Inferior parietal cortex (tissue), 1 donor: ENCODE results near the gene ANKS1B.
"Not testable (repeated sequence)": the region's sequence is repeated elsewhere in the genome, so short reads cannot be mapped to it uniquely, and the experiment has no call there.

ENCODE experiments used
- DNase-seq: peaks from one replicate; pipeline ENCODE4 v3.0.0-alpha.2; 2016; ENCODE audit errors: extremely low spot score

The ANKS1B gene

GRCh38 chr12:99765469-99766114, 219.1 kb downstream of the ANKS1B start:
- DNase-seq: no peak

- DNase-seq: no peak
Measured at GRCh38 chr12:99759444-99759843, 225.3 kb downstream of the ANKS1B start.

- no peak for DNase-seq
Measured at GRCh38 chr12:99758997-99759396, 225.7 kb downstream of the ANKS1B start.

GRCh38 chr12:99752740-99753139, 232.0 kb downstream of the ANKS1B start:
- DNase-seq: no peak

- DNase-seq: no peak
Measured at GRCh38 chr12:99746538-99746937, 238.2 kb downstream of the ANKS1B start.

GRCh38 chr12:99745895-99746294, 238.8 kb downstream of the ANKS1B start:
- DNase-seq: no peak

GRCh38 chr12:99745121-99745520, 239.6 kb downstream of the ANKS1B start:
- DNase-seq: no peak

- no peak for DNase-seq
Measured at GRCh38 chr12:99736760-99737269, 247.9 kb downstream of the ANKS1B start.

- DNase-seq: no peak
Measured at GRCh38 chr12:99732131-99732530, 252.6 kb downstream of the ANKS1B start.

GRCh38 chr12:99722690-99723486, 261.8 kb downstream of the ANKS1B start:
- no peak for DNase-seq

- no peak for DNase-seq
Measured at GRCh38 chr12:99721715-99722275, 262.9 kb downstream of the ANKS1B start.

- DNase-seq: not testable (repeated sequence)
Measured at GRCh38 chr12:99720083-99720465, 264.7 kb downstream of the ANKS1B start.

GRCh38 chr12:99719411-99720082, 265.2 kb downstream of the ANKS1B start:
- DNase-seq: not testable (repeated sequence)

- not testable (repeated sequence) for DNase-seq
Measured at GRCh38 chr12:99715841-99716510, 268.8 kb downstream of the ANKS1B start.

- DNase-seq: not testable (repeated sequence)
Measured at GRCh38 chr12:99714921-99715320, 269.8 kb downstream of the ANKS1B start.

- no peak for DNase-seq
Measured at GRCh38 chr12:99713946-99714520, 270.7 kb downstream of the ANKS1B start.

- DNase-seq: no peak
Measured at GRCh38 chr12:99712281-99712680, 272.5 kb downstream of the ANKS1B start.

GRCh38 chr12:99711246-99711645, 273.5 kb downstream of the ANKS1B start:
- no peak for DNase-seq

- no peak for DNase-seq
Measured at GRCh38 chr12:99709619-99710018, 275.1 kb downstream of the ANKS1B start.

GRCh38 chr12:99709116-99709515, 275.6 kb downstream of the ANKS1B start:
- no peak for DNase-seq

- DNase-seq: no peak
Measured at GRCh38 chr12:99707883-99708282, 276.9 kb downstream of the ANKS1B start.
